Measurements from ENCODE around the gene SLC36A2.
"Not testable (repeated sequence)": the region's sequence is repeated elsewhere in the genome, so short reads cannot be mapped to it uniquely, and the experiment has no call there.

The SLC36A2 gene

DNA sequence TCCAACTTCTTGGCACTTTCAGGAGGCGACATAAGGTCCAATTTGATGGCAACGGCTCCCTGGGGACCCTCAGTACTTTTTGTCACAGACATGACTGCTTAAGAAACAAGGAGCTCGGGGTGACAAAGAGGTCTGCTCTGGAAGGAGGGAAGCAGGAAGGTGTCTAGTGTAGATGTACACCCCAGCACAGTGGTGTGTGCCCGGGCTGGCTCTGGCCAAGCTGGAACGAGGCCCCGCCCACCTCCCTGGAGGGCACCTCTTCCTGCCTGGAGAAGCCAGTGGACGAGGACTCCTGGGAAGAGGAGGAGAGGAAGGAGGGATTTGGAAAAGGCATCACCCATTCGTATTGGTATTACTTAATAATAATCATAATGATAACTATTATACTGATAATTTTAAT is at the start of gene SLC36A2:
Gene SLC36A2 (minus strand): TSS at position 191 of the 400 bp plus-strand sequence. CDS start 99 bp downstream, at position 92.
- DNase-seq: no peak

GRCh38 chr5:151388960-151389359 is 41.6 kb upstream of the SLC36A2 start:
- no peak for DNase-seq

- DNase-seq: no peak
Measured at GRCh38 chr5:151384106-151384505, 36.7 kb upstream of the SLC36A2 start.

GRCh38 chr5:151383011-151383410 is 35.7 kb upstream of the SLC36A2 start:
- no peak for DNase-seq

- no peak for DNase-seq
Measured at GRCh38 chr5:151382576-151382975, 35.2 kb upstream of the SLC36A2 start.

- no peak for DNase-seq
Measured at GRCh38 chr5:151381899-151382298, 34.5 kb upstream of the SLC36A2 start.

DNA sequence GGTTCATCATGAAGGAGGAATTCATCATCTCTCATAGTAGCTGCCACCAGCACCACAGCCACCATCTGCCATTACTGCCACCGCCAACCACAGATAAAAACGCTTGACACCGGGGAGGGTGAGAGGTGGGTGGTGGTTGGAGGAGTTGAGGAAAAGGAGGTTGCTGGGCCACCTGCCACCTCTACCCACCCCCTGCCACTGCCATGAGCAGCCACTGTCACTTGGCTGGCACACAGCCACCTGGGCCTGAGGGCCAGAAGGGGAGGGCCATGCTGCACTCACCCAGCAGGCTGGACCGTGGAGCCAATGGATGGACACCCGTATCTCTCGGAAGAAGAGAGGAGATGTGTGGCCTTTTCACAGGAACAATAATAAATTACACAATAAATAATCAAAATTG is 31.3 kb upstream of the SLC36A2 start:
- no peak for DNase-seq

DNA sequence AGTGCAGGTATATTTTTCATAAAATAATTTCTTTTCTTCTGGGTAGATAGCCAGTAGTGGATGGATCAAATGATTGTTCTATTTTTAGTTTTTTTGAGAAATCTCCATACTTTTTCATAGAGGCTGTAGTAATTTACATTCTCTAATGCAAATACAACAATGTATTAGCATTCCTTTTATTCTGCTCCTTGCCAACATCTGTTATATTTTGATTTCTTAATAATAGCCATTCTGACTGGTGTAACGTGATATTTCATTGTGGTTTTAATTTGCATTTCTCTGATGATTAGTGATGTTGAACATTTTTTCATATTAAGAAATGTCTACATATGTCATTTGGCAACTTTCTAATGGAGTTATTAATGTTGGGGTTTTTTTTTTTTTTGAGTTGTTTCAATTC is 27.2 kb upstream of the SLC36A2 start:
- no peak for DNase-seq

GRCh38 chr5:151367038-151367437 is 19.7 kb upstream of the SLC36A2 start:
- DNase-seq: not testable (repeated sequence)

DNA sequence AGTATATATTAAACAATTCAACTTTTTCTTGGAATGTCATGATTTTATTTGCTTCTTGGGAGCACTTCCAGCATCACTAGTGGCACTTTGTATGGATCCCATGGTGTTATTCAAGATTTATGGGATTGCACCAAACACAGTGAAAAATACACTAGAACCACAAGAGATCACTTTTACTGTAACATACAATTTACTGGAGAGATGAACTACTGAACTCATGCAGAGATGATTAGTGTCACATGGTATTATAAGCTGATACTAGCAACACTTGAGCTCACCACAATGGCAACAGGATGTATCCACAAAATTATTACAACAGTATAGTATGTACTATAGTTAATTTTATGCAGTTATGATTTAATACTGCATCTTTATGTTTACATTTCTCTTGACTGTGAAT is 16.3 kb upstream of the SLC36A2 start:
- no peak for DNase-seq

DNA sequence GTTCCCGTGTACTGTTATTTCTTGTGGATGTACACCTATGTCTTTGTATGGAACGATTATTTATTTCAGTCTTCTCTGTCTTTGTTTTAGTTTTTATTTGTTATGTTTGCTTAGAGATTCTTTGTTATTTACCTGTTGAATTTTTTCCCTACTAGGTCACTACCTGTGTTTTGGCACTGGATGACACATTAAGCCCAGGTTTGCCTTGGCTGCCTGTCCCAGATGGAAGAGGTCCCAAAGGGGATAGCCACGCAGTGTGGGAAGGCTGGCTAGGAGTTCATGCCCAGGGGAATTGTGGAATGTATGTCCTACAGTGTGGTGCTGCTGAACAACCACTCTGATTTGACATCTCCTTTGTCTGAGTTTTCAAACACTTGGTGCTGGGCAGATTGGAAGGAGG is 15.6 kb upstream of the SLC36A2 start:
- no peak for DNase-seq

DNA sequence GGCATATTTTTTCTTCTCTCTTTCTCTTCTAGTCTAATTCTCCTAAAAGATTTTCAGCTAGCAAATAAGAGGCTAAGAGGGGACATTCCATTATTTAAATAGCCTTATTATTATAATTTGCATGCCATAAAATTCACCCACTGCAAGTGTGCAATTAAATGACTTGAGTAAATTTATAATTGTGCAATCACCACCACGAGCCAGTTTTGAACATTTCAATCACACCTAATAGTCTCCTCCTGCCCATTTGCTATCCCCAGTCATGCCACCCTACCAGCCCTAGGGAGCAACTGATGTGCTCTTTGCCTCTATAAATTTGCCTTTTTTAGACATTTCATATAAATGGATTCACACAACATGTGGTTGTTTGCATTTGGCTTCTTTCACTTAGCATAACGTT is 12.0 kb upstream of the SLC36A2 start:
- no peak for DNase-seq

GRCh38 chr5:151357792-151358191 is 10.4 kb upstream of the SLC36A2 start:
- DNase-seq: no peak

GRCh38 chr5:151357097-151357496 is 9.7 kb upstream of the SLC36A2 start:
- no peak for DNase-seq

DNA sequence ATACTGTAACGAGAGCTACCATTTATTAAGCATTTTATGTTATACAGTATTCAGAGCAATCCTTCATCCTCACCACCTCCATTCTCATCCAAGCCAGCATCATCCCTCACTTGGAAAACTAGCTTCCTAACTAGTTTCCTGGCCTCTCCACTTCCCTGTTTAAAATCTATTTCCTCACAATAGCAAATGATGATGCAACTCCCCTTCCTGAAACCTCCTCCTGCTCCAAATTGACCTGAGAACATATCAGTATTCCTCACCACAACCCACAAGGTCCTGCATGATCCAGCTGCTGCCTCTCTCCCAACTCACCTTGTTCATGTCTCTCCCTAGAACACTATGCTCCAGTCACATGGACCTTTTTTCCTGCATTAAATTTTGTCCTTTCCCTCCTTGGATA is 4.3 kb upstream of the SLC36A2 start:
- no peak for DNase-seq

DNA sequence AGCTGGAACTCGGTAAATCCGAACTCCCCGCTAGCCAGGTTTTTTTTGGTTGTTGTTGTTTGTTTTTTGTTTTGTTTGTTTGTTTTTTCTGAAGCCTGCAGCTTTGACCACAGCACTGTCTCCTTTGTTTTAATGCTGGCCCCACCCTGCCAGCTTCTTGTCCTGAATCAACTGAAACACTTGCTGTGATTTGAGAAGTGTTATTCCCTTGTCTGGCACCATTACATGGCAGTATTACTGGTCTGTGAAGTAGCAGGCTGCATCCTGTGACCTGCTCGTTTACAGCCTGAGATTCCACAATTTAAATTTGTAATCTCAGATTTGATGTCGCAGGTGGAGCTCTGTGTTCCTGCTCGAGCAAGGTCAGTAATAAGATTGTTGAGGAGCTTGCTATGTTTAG is 1.4 kb upstream of the SLC36A2 start:
- no peak for DNase-seq

GRCh38 chr5:151345808-151346478 is 1.4 kb downstream of the SLC36A2 start:
- no peak for DNase-seq

GRCh38 chr5:151345187-151345807 is 2.1 kb downstream of the SLC36A2 start:
- DNase-seq: no peak

DNA sequence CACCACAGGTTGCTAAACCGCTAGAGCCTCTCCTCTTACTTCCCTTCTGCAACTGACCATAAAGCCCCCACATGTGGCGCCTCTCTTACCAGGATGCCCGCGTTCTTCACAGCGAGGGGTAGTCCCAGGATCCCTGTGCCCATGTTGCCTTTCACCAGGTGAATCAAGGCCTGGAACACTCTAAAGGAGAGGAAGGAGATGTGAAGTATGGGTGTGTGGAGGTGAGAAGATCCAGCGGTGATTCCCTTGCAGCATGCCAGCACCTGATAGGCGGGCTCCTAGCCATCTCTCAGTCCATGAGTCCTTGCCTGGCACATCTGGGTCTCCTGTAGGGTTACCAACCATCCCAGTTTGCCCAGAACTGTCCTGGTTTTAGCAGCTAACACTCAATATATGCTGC is 3.3 kb downstream of the SLC36A2 start:
- DNase-seq: no peak

GRCh38 chr5:151340004-151340403 is 7.4 kb downstream of the SLC36A2 start:
- DNase-seq: no peak

GRCh38 chr5:151338734-151339133 is 8.6 kb downstream of the SLC36A2 start:
- no peak for DNase-seq

- DNase-seq: no peak
Measured at GRCh38 chr5:151332857-151333256, 14.5 kb downstream of the SLC36A2 start.

GRCh38 chr5:151328734-151329133 is 18.6 kb downstream of the SLC36A2 start:
- DNase-seq: no peak

DNA sequence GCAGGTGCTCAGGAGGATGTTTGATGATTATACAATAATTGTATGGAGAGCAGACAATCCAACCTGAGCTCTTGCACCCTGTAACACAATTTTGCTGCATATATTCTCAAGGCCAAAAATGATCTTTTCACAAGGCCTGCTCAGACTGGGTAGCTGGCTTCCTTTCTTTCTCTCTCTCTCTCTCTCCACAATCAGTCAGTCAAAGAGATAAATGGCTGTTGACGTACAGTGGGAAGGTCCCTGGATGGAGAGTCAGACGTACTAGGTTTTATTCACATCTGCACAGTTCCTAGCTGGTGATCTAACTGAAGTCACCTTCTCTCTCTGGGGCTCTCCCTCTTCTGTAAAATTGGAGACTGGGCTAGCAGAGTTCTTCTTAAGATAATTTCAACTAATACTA is 19.8 kb downstream of the SLC36A2 start:
- DNase-seq: no peak

DNA sequence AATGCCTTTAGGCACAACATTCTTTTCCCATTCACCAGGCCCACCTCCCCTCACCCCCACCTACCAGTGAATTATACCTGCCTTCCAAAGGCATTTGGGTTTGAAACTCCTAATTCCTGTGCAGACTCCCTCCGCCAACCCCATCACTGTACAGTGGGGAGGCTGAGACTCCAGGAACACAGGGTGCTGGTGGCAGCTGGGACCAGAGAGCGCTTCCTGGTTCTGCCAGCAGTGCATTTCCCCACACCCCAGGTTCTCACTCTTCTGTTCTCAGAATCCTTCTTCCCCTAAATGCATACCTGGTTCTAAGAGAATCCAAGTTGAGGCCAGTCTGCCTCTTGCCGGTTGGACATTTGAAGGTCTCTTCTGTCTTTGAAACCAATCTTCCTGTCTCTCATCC is 21.1 kb downstream of the SLC36A2 start:
- no peak for DNase-seq

All from right forelimb (tissue), 1 donor.